Loucy (cell line): Measurements from ENCODE around the gene CASK.

Experiments used
- H2AFZ ChIP-seq: fragments of 200-600 bp; sonication (generic); 2 replicates; pipeline ENCODE4 v1.6.0; 2016; ENCODE audit warnings: antibody characterized with exemption, mild to moderate bottlenecking, low read length, moderate library complexity
- H3F3A ChIP-seq: fragments of 200-600 bp; 2 replicates; pipeline ENCODE4 v1.6.0; 2016; ENCODE audit warnings: antibody characterized with exemption, low read depth, mild to moderate bottlenecking
- H3K27me3 ChIP-seq: fragments of 200-600 bp; sonication (generic); 2 replicates; pipeline ENCODE4 v1.6.1; 2014; ENCODE audit warnings: low read length, mild to moderate bottlenecking; ENCODE audit not compliant: insufficient read depth, poor library complexity, severe bottlenecking
- H3K36me3 ChIP-seq: fragments of 200-600 bp; sonication (generic); 2 replicates; pipeline ENCODE4 v1.6.1; 2016; ENCODE audit warnings: low read length; ENCODE audit not compliant: insufficient read depth
- H3K4me1 ChIP-seq: fragments of 200-600 bp; sonication (generic); 2 replicates; pipeline ENCODE4 v1.5.1; 2014; ENCODE audit warnings: low read length, mild to moderate bottlenecking; ENCODE audit not compliant: insufficient read depth, poor library complexity, severe bottlenecking
- H3K4me2 ChIP-seq: fragments of 200-600 bp; sonication (generic); 2 replicates; pipeline ENCODE4 v1.6.0; 2014; ENCODE audit warnings: antibody characterized with exemption, low read length, low read depth, mild to moderate bottlenecking; ENCODE audit not compliant: poor library complexity, severe bottlenecking
- H3K4me3 ChIP-seq: fragments of 200-600 bp; sonication (generic); 2 replicates; pipeline ENCODE4 v1.5.1; 2014; ENCODE audit warnings: low read length, mild to moderate bottlenecking, mixed read lengths; ENCODE audit not compliant: poor library complexity, severe bottlenecking
- H3K79me2 ChIP-seq: fragments of 200-600 bp; sonication (generic); 2 replicates; pipeline ENCODE4 v1.6.1; 2014; ENCODE audit warnings: low read length; ENCODE audit not compliant: insufficient read depth
- H3K9ac ChIP-seq: fragments of 200-600 bp; sonication (generic); 2 replicates; pipeline ENCODE4 v1.6.0; 2014; ENCODE audit warnings: mild to moderate bottlenecking, low read depth, low read length, moderate library complexity; ENCODE audit not compliant: poor library complexity, severe bottlenecking
- H3K9me2 ChIP-seq: fragments of 200-600 bp; sonication (generic); replicated peaks from 2 replicates; pipeline ENCODE4 v1.6.1; 2016; ENCODE audit warnings: low read depth, low read length, mixed read lengths
- H3K9me3 ChIP-seq: fragments of 200-600 bp; sonication (generic); 2 replicates; pipeline ENCODE4 v1.6.1; 2014; ENCODE audit warnings: mild to moderate bottlenecking, antibody characterized with exemption, low read length, low read depth; ENCODE audit not compliant: insufficient read depth
- H4K20me1 ChIP-seq: fragments of 200-600 bp; sonication (generic); 2 replicates; pipeline ENCODE4 v1.6.0; 2014; ENCODE audit warnings: antibody characterized with exemption, low read length, mild to moderate bottlenecking; ENCODE audit not compliant: insufficient read depth, poor library complexity, severe bottlenecking
- CTCF ChIP-seq: fragments of 200-600 bp; sonication (generic); conservative IDR thresholded peaks from 2 replicates; pipeline ENCODE4 v1.5.1; 2014; ENCODE audit warnings: mild to moderate bottlenecking, antibody characterized with exemption, low read length
- EZH2phosphoT487 ChIP-seq: fragments of 200-600 bp; IDR thresholded peaks from 2 replicates; pipeline ENCODE4 v1.6.1; 2018; ENCODE audit warnings: antibody characterized with exemption, mild to moderate bottlenecking, moderate library complexity, borderline replicate concordance

Gene CASK

GRCh38 chrX:41599507-41599906 is 323.8 kb downstream of the CASK start:
- H3K9me2 ChIP-seq, result no peaks in the 10 kb centered on the region
- no peak for TF ChIP-seq EZH2phosphoT487
- TF ChIP-seq CTCF, result no peak
- H3K4me2 ChIP-seq, result no peak overlapping the region
- no peaks in the 10 kb centered on the region for H3K9me3 ChIP-seq
- H3K4me1 ChIP-seq, result no peaks in the 10 kb centered on the region
- H3K36me3 ChIP-seq, result no peaks in the 10 kb centered on the region
- no peaks in the 10 kb centered on the region for H3K27me3 ChIP-seq
- H2AFZ ChIP-seq, result no peak overlapping the region
- no peak overlapping the region for H3K9ac ChIP-seq
- no peak overlapping the region for H3K4me3 ChIP-seq
- H4K20me1 ChIP-seq, result no peaks in the 10 kb centered on the region
- H3F3A ChIP-seq, result no peaks in the 10 kb centered on the region
- no peaks in the 10 kb centered on the region for H3K79me2 ChIP-seq

DNA sequence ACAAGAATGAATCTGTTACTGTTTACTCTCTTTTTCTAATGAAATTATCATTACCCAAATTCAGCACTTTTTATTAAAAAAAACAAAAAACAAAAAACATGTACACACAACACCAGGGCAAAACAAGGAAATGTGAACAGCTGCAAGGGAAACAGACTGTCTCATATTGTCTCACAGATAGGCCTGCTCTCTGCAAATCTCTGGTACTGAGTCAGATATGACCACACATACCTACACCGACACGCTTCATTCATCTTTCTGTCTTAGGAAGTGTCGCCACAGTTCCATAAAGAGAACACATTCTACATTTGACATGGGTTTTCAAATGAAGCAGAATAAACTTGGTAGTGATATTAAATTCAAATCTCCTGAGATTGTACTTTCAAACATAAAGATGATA is 326.8 kb downstream of the CASK start:
- Histone ChIP-seq H3K9me2 (no peaks in the 10 kb centered on the region), H3K4me2 (no peak overlapping the region), H2AFZ (no peak overlapping the region)

DNA sequence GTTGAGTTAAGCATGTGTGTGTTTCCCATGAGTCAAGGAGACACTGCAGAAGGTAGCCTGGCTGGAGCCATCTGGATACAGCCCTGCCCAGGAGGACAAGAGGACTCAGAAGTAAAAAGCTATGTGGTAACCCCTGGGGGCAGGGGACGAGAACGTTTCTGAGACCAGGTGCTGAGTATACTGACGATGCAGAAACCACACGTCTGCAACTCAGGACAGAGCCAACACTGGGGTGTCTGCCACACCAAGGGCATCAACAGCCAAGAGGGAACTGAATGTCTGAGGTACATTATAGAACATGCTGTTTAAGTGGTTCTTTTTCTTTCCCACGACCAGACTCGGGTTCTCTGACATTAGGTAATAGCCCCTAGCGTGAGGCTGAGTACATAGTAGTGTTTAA is 328.7 kb downstream of the CASK start:
- H3K9ac ChIP-seq, result no peak overlapping the region
- H3K4me3 ChIP-seq, result no peak overlapping the region

More for the DNA sequence above, 326.8 kb downstream of the CASK start:
- TF ChIP-seq CTCF, result no peak
- no peak for TF ChIP-seq EZH2phosphoT487
- Histone ChIP-seq H3K4me1 (no peaks in the 10 kb centered on the region), H3K4me3 (no peak overlapping the region), H3K27me3 (no peaks in the 10 kb centered on the region), H3F3A (no peaks in the 10 kb centered on the region), H3K36me3 (no peaks in the 10 kb centered on the region), H4K20me1 (no peaks in the 10 kb centered on the region), H3K79me2 (no peaks in the 10 kb centered on the region), H3K9me3 (no peaks in the 10 kb centered on the region), H3K9ac (no peak overlapping the region)

More for the DNA sequence above, 328.7 kb downstream of the CASK start:
- H3K9me2 ChIP-seq, result no peaks in the 10 kb centered on the region
- H3K36me3 ChIP-seq, result no peaks in the 10 kb centered on the region
- H4K20me1 ChIP-seq, result no peaks in the 10 kb centered on the region
- H3K4me2 ChIP-seq, result no peak overlapping the region
- H3K79me2 ChIP-seq, result no peaks in the 10 kb centered on the region
- no peak overlapping the region for H2AFZ ChIP-seq
- H3K9me3 ChIP-seq, result no peaks in the 10 kb centered on the region
- H3K4me1 ChIP-seq, result no peaks in the 10 kb centered on the region
- H3K27me3 ChIP-seq, result no peaks in the 10 kb centered on the region
- TF ChIP-seq CTCF (no peak), EZH2phosphoT487 (no peak)
- no peaks in the 10 kb centered on the region for H3F3A ChIP-seq
